Tibial nerve (tissue), 3 donors: Measurements from ENCODE around the gene PABPC1L.

Experiments
- POLR2A ChIP-seq, 2 donors: fragments of 450-650 bp; IDR thresholded peaks; one replicate each; pipeline ENCODE4 v1.6.1; 2017; ENCODE audit warnings: antibody characterized with exemption in 2 of 2, mild to moderate bottlenecking in 2 of 2, moderate library complexity in 2 of 2
- TF ChIP-seq, protein P1 (sequence below), 5 experiments: fragments of 200-600 bp in 3 of 5; fragments of 450-650 bp in 2 of 5; sonication (generic) in 3 of 5; IDR thresholded peaks; one replicate each; pipeline ENCODE4 v1.5.1; 2016 to 2019; ENCODE audit warnings: antibody characterized with exemption in 5 of 5, mild to moderate bottlenecking in 3 of 5, moderate library complexity in 2 of 5

DNA sequence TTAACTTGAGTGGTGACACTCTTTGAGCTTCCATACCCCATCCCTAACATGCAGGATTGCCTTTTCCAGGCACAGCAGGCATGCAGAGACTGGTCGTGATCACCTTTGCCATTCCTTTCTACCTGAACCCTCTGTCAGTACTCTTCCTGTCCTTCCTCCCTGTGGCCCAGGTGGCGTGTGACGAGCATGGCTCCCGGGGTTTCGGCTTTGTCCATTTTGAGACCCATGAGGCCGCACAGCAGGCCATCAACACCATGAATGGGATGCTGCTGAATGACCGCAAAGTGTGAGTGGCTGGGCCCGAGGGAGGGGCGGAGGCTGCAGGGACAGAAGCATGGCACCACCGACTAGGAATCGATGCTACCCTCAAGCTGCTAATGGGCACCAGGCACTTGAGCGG, 6.7 kb downstream of the PABPC1L start:
- TF ChIP-seq, protein P1, sequence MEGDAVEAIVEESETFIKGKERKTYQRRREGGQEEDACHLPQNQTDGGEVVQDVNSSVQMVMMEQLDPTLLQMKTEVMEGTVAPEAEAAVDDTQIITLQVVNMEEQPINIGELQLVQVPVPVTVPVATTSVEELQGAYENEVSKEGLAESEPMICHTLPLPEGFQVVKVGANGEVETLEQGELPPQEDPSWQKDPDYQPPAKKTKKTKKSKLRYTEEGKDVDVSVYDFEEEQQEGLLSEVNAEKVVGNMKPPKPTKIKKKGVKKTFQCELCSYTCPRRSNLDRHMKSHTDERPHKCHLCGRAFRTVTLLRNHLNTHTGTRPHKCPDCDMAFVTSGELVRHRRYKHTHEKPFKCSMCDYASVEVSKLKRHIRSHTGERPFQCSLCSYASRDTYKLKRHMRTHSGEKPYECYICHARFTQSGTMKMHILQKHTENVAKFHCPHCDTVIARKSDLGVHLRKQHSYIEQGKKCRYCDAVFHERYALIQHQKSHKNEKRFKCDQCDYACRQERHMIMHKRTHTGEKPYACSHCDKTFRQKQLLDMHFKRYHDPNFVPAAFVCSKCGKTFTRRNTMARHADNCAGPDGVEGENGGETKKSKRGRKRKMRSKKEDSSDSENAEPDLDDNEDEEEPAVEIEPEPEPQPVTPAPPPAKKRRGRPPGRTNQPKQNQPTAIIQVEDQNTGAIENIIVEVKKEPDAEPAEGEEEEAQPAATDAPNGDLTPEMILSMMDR (IDR thresholded peaks at IDR 0.05) = no peak
- no peak for TF ChIP-seq POLR2A (IDR thresholded peaks at IDR 0.05)
